Endothelial cell of umbilical vein (primary cell): ENCODE data around the gene ZNF764.

Experiments
- CTCF ChIP-seq, 2 donors: IDR thresholded peaks; 1 replicate in 1 of 2; 2 replicates in 1 of 2; pipeline ENCODE4 v1.5.1; 2011; ENCODE audit warnings: low read length in 2 of 2, mild to moderate bottlenecking in 2 of 2, moderate library complexity in 2 of 2, control low read depth in 1 of 2, inconsistent platforms in 1 of 2, low read depth in 1 of 2; ENCODE audit not compliant: insufficient read depth in 1 of 2; ENCODE audit errors: extremely low read depth in 1 of 2
- MYC ChIP-seq: IDR thresholded peaks from one replicate; pipeline ENCODE4 v1.6.1; 2011; ENCODE audit warnings: mild to moderate bottlenecking, low read depth, low read length
- POLR2A ChIP-seq: IDR thresholded peaks from 2 replicates; pipeline ENCODE4 v1.6.1; 2012; ENCODE audit warnings: low read depth, mild to moderate bottlenecking, control low read depth, low read length
- POLR2AphosphoS5 ChIP-seq: IDR thresholded peaks from 2 replicates; pipeline ENCODE4 v1.6.1; 2012; ENCODE audit warnings: low read depth, mild to moderate bottlenecking, control low read depth, low read length, moderate library complexity; ENCODE audit not compliant: insufficient read depth

- no peak for TF ChIP-seq CTCF (IDR thresholded peaks at IDR 0.05; ENCODE audit: extremely low read depth in 1 of 2, insufficient read depth in 1 of 2, low read depth in 1 of 2, low read length in 2 of 2)
- no peak for TF ChIP-seq MYC
- TF ChIP-seq POLR2AphosphoS5 = no peak
- TF ChIP-seq POLR2A = no peak
Measured at GRCh38 chr16:30543067-30543466, 15.1 kb downstream of the ZNF764 start.
